HG03571 (cell line): ENCODE measurements around the gene TSPAN32.

Experiments
- ATAC-seq: cut with Tn5 transposase; IDR thresholded peaks from one replicate; pipeline ENCODE4 v1.9.1; 2021; ENCODE audit not compliant: unreplicated experiment

The TSPAN32 gene

GRCh38 chr11:2266586-2267305, 35.1 kb upstream of the TSPAN32 start:
- no peak for ATAC-seq

GRCh38 chr11:2267306-2267850, 34.4 kb upstream of the TSPAN32 start:
- no peak for ATAC-seq

DNA sequence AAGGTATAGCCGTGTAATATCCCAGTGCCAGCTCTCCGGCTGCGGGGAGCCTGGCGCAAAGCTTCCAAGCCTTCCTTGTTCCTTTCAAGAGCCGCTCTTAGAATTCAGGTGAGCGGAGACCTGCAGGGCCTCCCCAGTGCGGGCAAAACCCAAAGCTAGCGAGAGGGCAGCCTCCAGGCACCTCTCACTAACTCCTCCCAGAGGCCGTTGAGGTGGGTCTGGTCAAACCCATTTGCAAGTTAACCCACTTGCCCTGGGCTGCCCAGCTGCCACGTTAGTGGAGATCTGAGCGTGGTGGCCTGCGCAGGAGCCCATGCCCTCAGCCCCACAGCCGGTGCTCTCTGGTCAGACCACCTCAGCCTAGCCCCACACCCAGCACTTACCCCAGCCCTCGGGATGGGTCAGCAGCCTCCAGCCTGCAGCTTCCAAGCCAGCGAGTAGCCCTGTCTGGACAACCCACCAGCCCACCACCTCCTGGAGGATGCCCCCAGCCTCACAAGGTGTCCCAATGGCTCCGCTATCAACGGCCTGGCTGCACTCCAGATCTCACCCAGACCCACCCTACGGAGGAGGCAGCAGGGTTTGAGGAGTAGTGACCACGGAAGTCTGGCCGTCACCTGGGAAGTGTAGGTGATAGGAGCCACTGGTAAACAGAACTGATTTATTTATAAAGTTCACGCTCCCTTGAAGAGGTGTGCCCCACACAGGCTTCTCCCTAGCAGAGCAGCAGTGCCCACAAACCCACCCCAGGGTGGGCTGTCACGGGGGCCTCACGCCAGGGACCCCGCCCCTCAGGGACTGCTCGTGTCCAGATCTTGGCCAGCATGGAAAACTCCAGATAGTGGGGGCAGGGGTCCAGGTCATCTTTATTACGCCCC, 33.7 kb upstream of the TSPAN32 start:
- ATAC-seq, result no peak

- ATAC-seq, result no peak
Measured at GRCh38 chr11:2268729-2269600, 32.8 kb upstream of the TSPAN32 start.

DNA sequence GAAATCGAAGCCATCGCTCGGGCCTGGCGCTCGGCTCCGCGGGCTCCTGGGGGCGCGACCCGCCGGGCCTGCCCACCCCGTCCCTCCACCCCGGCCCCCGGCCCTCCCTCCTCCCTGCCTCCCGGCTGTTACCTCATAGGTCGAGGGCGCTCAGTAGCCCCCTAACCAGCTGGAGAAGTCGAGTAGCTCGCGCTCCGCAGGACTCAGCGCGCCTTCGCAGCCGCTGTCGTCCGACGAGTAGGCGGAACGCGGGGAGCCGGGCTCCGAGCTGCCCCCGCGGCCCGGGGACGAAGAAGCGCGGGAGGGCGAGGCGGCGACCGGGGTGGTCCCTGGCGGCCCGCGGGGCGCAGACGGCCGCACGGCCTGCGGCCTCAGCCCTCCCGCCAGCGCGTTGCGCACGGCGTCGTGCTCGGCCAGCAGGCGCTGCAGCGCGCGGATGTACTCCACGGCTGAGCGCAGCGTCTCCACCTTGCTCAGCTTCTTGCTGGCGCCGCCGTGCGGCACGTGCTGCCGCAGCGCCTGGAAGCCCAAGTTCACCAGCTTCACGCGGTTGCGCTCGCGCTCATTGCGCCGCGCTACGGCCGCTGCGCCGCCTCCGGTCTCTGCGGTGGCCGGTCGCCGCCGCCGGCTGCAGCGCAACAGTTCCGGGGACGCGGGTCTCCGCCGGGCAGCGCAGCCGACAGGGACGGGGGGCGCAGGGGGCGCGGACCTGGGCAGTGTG, 32.1 kb upstream of the TSPAN32 start:
- ATAC-seq, result no peak

DNA sequence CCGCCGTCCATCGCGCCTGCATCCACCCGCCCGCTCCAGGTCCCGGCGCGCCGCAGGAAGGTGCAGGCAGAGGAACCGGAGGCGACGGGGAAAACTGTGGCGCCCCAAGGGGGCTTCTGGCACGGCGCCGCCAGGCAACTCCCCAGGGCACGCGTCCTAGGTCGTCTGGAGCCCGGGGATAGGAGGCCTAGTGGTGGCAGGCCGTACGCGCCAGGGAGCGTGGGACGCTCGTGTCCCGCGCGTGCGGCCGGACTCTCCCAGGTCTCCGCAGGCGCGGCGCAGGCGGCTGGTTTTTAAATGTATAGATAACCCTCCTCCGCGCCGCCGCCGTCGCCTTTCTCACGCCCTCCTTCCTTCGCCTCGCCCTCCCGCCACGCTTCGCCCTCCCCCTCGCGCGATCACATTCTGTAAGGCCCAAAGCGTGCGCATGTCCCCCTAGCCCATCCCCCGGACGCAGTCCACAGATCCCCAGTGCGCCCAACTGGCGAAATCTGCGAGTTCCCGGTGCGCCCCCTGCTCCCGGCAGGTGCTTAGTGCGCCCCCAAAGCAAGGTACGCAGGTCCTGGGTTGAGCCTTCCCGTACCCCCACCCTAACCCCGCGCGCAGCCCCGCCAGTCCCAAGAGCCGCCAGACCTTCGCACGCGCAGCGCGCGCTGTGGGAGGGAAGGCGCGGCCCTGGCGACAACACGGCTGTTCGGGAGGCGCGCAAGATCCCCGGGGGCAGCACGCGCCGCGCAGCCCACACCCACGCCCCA, 31.3 kb upstream of the TSPAN32 start, which contains the start of gene ASCL2:
Gene ASCL2 (minus strand): TSS at position 267 of the 755 bp plus-strand sequence. CDS start 256 bp downstream, at position 11.
- no peak for ATAC-seq

DNA sequence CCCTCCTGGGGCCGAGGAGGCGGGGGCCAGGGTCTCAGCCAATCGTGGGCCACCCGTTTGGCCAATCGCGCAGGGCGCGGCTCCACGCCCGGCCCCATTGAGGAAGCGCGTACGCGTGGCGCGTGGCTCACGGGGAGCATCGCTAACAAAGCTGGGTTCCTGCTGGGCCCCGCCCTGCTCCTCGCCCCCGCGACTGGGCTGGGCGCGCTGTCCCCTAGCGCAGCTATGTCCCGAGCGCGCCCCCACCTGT, 30.8 kb upstream of the TSPAN32 start:
- no peak for ATAC-seq

DNA sequence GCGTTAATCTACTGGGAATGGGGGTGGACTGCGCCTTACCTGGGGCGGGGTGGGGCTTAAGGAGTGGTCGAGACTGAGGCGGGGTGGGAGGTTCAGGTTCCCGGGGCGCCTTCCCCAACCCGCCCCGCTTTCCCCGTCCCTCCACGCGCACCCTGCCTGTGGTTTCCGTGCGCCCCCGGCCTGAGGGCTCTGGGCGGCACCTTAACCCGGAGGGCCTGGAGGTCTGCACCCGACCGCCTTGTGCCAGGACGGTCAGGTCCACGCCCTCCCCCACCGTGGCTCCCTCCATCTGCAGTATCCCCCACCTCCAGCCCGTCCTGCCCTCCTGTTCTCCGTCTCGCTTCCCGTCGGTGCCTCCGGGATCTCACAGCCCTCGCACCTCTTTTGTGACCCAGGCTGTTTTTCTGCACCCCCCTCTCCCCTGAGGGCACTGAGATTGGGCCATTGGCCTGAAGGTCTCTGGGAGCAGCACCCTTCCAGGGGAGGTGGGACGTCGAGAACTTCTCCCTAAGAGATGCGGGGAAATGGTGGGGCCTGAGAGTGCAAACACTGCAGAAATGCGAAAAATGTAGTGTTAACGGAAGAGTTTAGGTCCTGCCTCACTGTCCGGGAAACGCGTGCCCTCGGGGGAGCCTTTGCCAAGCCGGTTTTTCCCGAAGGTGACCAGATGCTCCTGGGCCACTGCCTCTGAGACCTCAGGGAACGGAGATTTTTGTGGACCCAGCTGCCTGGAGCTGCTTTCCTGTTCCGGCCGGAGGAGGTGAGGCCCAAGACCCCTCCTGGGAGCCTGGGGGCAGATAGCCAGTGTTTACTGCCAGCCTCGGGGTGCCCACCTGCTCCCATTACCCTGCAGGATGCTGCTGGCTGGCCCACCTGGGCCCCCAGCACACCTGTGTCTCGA, 30.2 kb upstream of the TSPAN32 start:
- ATAC-seq, result no peak

GRCh38 chr11:2272228-2272945, 29.4 kb upstream of the TSPAN32 start:
- ATAC-seq, result no peak

- ATAC-seq, result no peak
Measured at GRCh38 chr11:2272946-2273280, 28.9 kb upstream of the TSPAN32 start.

GRCh38 chr11:2273311-2273710, 28.5 kb upstream of the TSPAN32 start:
- ATAC-seq, result no peak

GRCh38 chr11:2273771-2274170, 28.0 kb upstream of the TSPAN32 start:
- ATAC-seq, result no peak

DNA sequence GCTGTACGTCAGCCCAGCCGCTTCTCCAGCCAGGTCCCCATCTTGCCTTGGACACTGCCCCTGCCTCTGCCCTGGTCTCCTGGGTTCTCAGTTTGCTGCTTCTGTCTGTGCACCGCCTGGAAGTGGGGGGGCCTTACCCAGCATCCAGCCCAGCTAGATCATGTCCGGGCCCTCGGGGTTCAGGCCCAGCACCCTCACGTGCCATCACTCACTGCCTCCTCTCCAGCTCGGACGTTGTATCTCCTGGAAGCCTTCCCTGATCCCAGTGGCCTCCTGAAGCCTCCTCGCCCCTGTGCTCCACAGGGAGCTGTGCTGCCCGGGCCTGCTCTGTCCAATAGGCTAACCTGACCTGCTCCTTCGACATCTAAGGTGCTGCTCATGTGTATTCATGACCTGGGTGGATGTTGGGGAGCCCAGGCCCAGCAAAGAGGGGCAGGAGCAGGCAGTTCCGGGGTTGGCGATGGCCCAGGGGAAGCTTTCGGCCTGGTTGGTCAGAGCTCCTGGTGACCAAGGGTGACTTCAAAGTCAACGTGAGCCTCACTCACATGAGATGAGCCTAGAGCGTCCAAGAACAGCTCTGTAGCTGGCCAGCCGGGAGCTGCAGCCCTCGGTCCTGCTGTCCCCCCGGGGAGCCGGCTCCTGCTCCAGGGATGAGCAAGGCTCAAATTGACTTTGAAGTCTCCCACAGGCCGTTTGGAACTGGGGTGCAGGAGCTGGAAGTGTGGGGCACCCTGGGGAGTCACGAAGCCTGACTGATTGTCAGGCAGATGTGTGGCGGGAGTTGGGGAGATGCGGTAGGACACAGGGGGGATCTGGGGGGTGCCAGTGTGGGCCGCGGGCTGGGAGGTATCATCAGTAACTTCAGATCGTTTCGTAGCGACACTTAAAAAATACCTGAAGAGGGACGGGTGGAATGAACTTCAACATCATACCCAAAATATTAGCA, 26.2 kb upstream of the TSPAN32 start:
- ATAC-seq, result no peak

GRCh38 chr11:2276280-2277007, 25.4 kb upstream of the TSPAN32 start:
- ATAC-seq, result no peak

GRCh38 chr11:2277008-2277346, 24.8 kb upstream of the TSPAN32 start:
- ATAC-seq, result no peak

- no peak for ATAC-seq
Measured at GRCh38 chr11:2277933-2278523, 23.8 kb upstream of the TSPAN32 start.
